ENCODE data around the gene EXD3. TPM values are rescaled to one million over a fixed set of nuclear protein-coding genes. Genes with fewer than 3 reads are reported as not detected.

The EXD3 gene
- total and polyA plus RNA-seq, 2 donors = 7.5 to 12.0 TPM

- Histone ChIP-seq H3K4me3 (ENCODE audit: low read depth, low read length) (no peak overlapping the region), H3K36me3 (ENCODE audit: insufficient read depth) (no peaks in the 10 kb centered on the region)
- 96% methylated on average over 20 of the region's 20 CpGs for WGBS
Measured at GRCh38 chr9:137397675-137398423, 25.1 kb downstream of the EXD3 start.

DNA sequence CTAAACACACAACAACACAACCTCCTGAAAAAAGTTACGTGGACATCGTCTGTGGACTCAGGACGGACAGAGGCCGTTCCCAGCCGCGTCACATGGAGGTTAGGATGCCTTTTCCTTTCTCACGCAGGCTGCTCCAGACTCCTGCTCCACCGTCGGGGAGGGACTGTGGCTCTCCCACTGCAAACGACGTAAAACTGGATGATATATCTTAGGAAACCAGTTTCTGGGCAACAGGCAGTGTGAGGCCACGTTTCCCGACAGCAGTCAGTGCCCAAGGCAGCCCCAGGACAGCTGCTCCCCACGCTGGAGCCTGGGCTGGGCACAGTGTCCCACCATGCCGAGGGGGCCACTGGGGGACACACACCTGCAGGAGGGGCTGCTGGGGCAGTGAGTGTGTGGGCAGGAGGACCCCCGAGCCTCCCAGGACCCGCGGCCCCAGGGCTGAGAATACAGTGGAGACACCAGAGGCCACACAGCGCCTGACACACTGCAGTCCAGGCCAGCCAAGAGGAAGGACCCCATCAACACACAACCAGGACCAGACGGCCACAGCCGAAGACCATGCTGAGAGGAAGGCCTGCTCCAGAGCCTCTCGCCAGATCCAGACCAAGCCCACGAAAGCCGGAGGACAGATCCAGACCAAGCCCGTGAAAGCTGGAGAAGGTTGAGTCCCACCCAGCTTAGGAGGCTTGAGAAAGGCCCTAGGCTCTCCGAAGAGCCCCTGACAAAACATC is 26.2 kb downstream of the EXD3 start:
- DNase-seq (ENCODE audit: extremely low spot score) = no peak
- Histone ChIP-seq H3K4me3 (ENCODE audit: low read depth, low read length) (no peak overlapping the region), H3K27ac (ENCODE audit: low read depth) (no peak overlapping the region), H3K4me1 (ENCODE audit: insufficient read depth) (no peaks in the 10 kb centered on the region), H3K36me3 (ENCODE audit: insufficient read depth) (no peaks in the 10 kb centered on the region)
- 93% methylated on average over 26 of the region's 26 CpGs for WGBS

More at GRCh38 chr9:137397675-137398423, 25.1 kb downstream of the EXD3 start:
- no peak for DNase-seq (ENCODE audit: extremely low spot score)
- Histone ChIP-seq H3K4me1 (ENCODE audit: insufficient read depth) (no peaks in the 10 kb centered on the region), H3K27ac (ENCODE audit: low read depth) (no peak overlapping the region)

GRCh38 chr9:137396227-137396626 is 26.7 kb downstream of the EXD3 start:
- no peaks in the 10 kb centered on the region for H3K4me1 ChIP-seq (ENCODE audit: insufficient read depth)
- H3K27ac ChIP-seq (ENCODE audit: low read depth) = no peak overlapping the region
- DNase-seq (ENCODE audit: extremely low spot score) = no peak
- H3K4me3 ChIP-seq (ENCODE audit: low read depth, low read length) = no peak overlapping the region
- no peaks in the 10 kb centered on the region for H3K36me3 ChIP-seq (ENCODE audit: insufficient read depth)
- WGBS = 91% methylated on average over 15 of the region's 15 CpGs

DNA sequence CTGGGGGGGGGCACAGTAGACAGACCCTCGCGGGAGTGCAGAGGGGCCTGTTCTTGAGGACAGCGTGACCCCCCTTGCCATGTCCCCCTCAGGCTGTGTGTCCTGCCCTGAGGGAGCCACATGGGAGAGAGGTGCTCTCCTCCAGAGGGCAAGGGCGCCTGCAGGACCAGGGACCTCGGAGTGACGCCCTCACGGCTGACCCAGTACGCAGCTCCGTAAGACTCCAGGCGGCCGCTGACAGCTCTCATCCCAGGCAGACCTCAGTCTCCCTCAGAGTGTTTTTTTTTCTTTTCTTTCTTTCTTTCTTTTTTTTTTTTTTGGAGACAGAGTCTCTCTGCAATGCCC is 27.3 kb downstream of the EXD3 start:
- no peak overlapping the region for H3K27ac ChIP-seq (ENCODE audit: low read depth)
- 81% methylated on average over 11 of the region's 11 CpGs for WGBS
- no peaks in the 10 kb centered on the region for H3K36me3 ChIP-seq (ENCODE audit: insufficient read depth)
- H3K4me1 ChIP-seq (ENCODE audit: insufficient read depth) = no peaks in the 10 kb centered on the region
- no peak overlapping the region for H3K4me3 ChIP-seq (ENCODE audit: low read depth, low read length)
- no peak for DNase-seq (ENCODE audit: extremely low spot score)

DNA sequence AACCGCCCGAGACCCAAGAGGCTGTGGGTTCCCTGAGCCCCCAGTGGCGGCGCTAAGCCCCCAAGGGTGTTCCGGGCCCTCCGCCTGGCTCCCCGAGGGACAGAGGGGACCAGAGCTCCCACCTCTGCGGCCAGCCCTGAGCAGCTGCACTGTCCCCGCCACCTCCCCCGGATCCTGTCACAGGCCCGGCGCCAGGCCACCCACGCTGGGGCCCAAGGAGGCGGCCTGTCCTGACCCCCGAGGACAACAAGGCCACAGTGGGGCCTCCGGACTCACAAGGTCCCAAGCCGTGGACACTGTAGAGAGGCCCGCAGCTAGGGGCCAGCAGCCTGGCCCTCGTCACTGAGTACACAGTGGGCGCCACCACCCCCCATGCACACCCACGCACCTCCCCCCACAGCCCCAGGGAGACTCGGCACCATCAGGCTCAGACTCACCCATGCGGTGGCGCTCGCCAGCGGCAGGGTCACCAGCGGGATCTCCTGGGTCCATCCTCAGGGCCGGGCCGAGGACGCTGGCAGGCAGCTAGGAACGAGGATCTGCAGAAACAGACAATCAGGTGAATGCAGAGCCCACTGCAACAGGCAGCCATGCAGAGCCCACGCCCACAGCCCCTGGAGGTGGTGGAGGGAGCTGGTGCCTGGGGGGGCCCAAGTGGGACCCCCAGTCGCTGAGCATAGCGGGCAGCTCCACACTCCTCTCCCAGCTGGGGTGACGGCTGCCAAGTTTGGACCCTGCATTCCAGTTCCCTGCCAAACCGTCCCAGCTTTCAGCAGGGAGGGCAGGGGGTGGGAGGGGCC is 27.9 kb downstream of the EXD3 start:
- H3K4me1 ChIP-seq (ENCODE audit: insufficient read depth) = no peaks in the 10 kb centered on the region
- 87% methylated on average over 36 of the region's 36 CpGs for WGBS
- no peak overlapping the region for H3K27ac ChIP-seq (ENCODE audit: low read depth)
- no peak overlapping the region for H3K4me3 ChIP-seq (ENCODE audit: low read depth, low read length)
- no peaks in the 10 kb centered on the region for H3K36me3 ChIP-seq (ENCODE audit: insufficient read depth)
- DNase-seq (ENCODE audit: extremely low spot score) = no peak

DNA sequence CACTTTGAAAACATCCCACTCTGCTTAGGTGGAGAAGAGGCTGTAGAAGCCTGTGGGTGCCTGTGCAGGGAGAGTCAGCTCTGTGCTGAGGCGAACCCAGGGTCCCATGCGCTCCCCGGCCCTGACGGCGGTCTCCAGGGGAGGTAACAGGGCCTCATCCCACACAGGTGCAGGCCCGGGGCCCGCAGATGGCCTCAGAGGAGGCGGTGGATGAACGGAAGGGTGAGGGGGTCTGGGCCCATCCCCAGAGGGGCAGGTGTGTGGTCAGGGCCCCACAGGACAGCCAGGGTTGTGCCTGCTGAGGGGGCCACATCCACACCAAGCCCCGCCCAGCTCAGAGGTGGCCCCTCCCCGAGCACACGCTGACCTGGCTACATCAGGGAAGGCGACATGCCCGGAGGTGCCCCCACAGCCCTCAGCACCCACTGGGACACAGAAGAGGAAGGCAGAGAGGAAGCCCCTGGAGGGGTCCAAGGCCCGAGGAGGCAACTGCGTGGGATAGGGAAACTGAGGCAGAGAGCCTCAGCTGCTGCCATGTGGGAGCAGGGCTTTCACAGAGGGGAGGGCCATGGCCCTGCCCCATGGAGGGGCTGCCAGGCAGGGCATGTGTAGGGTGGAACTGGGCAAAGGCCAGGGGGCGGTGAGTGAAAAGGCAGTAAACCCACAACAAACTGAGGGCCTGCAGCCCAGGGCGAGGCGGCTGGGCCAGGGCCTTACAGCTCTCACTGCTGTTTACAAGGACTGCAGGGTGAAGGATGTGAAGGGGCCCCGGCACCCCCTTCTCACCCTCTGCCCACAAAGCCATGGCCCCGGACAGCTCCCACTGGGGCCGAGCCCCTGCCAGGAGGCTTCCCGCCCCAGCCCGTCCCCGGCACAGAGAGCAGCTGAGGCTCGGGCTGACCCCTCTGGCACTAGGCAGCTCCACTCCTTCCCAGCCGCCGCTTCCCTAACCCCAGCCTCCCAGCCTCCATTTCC is 29.5 kb downstream of the EXD3 start:
- WGBS = 95% methylated on average over 28 of the region's 28 CpGs
- Histone ChIP-seq H3K36me3 (ENCODE audit: insufficient read depth) (no peaks in the 10 kb centered on the region), H3K4me3 (ENCODE audit: low read depth, low read length) (no peak overlapping the region), H3K4me1 (ENCODE audit: insufficient read depth) (no peaks in the 10 kb centered on the region), H3K27ac (ENCODE audit: low read depth) (no peak overlapping the region)
- no peak for DNase-seq (ENCODE audit: extremely low spot score)

DNA sequence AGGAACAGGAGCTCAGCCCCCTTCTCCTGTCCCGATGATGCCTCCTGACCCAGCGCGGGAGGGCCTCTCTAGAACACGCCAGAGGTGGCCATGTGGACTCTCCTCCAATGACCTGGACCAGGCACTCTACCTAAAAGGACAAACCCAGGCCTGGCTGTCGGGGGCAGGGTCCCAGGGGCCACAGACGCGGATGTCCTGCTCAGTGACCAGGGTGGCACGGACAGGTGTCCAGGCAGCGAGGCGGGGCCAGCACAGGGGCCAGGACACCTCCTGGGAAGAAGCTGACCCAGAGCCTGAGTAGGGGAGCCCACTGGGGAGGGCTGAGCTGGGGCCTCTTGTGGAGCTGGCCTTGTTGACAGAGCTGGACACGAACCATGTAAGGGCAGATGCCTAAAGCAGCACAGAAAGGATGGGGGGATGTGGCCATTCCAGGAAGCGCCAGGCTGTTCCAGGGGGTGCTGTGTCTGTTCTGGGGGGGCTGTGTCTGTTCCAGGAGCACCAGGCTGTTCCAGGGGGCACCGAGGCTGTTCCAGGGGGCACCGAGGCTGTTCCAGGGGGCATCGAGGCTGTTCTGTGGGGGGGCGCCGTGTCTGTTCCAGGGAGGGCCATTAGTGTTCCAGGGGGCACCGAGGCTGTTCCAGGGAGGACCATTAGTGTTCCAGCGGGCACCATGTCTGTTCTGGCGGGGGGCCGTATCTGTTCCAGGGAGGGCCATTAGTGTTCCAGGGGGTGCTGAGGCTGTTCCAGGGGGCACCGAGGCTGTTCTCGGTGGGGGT is 30.5 kb downstream of the EXD3 start:
- no peak for DNase-seq (ENCODE audit: extremely low spot score)
- WGBS = 95% methylated on average over 23 of the region's 23 CpGs
- Histone ChIP-seq H3K4me1 (ENCODE audit: insufficient read depth) (no peaks in the 10 kb centered on the region), H3K36me3 (ENCODE audit: insufficient read depth) (no peaks in the 10 kb centered on the region), H3K4me3 (ENCODE audit: low read depth, low read length) (no peak overlapping the region), H3K27ac (ENCODE audit: low read depth) (no peak overlapping the region)

- Histone ChIP-seq H3K4me1 (ENCODE audit: insufficient read depth) (no peaks in the 10 kb centered on the region), H3K27ac (ENCODE audit: low read depth) (no peak overlapping the region), H3K36me3 (ENCODE audit: insufficient read depth) (no peaks in the 10 kb centered on the region), H3K4me3 (ENCODE audit: low read depth, low read length) (no peak overlapping the region)
- DNase-seq (ENCODE audit: extremely low spot score) = no peak
- WGBS = 73% methylated on average over 22 of the region's 22 CpGs
Measured at GRCh38 chr9:137391411-137391754, 31.6 kb downstream of the EXD3 start.

DNA sequence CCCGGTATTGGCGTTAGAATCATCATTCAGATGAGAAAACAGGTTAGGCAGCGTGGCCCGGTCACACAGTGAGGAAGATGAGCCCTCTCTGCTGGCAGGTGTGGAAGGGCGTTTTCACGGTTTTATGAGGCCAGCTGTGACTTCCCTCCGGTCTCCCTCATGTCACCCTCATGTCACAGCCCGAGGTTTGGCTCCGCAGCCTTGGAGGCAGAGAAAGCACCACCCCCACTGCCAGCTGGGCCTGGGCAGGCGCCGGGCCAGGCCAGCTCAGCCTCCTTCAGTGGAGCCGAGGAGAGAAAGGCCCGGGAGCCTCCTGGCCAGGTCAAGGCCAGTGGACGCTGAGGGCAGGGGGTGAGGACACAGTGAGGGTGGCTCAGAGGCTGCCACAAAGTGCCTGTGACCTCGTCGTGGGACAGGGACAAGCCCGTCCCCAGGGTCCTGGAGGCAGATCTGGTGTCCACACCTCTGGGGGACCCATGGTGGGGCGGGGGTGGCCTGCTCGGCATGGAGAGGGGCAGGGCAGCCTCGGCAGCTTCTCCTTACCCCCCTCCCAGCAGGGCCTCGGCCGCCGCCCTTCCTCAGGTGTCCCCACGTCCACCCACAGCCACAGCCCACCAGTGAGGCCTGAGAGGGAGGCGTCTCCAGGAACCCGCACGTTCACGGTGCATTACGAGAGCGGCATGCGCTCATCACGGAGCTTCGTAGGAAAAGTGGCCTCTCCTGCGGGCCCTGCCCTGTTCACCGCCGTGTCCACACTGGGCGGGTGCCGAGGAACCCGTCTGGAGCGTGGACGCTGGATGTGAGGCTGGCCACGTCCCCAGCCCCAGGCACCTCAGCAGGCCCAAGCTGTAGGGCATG is 32.2 kb downstream of the EXD3 start:
- Histone ChIP-seq H3K4me3 (ENCODE audit: low read depth, low read length) (no peak overlapping the region), H3K4me1 (ENCODE audit: insufficient read depth) (no peaks in the 10 kb centered on the region), H3K27ac (ENCODE audit: low read depth) (no peak overlapping the region), H3K36me3 (ENCODE audit: insufficient read depth) (no peaks in the 10 kb centered on the region)
- no peak for DNase-seq (ENCODE audit: extremely low spot score)
- 77% methylated on average over 42 of the region's 42 CpGs for WGBS

DNA sequence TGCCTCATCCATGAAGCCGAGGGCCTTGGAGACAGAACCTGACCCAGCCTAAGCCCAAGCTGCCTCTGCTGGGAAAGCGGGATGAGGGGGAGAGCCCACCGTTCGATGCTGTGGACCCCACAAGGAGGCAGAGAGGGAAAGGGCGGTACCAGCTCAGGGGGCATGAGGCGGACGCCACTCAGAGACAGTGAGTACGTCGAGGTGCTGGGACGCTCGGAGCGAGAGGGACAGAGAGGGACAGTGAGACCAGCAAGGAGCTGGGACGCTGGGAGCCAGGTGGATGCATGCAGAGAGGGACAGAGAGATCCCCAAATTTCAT is 33.6 kb downstream of the EXD3 start:
- WGBS = 96% methylated on average over 13 of the region's 13 CpGs

GRCh38 chr9:137388589-137389427 is 34.2 kb downstream of the EXD3 start:
- no peak for DNase-seq (ENCODE audit: extremely low spot score)
- Histone ChIP-seq H3K4me1 (ENCODE audit: insufficient read depth) (no peaks in the 10 kb centered on the region), H3K36me3 (ENCODE audit: insufficient read depth) (no peaks in the 10 kb centered on the region), H3K27ac (ENCODE audit: low read depth) (no peak overlapping the region), H3K4me3 (ENCODE audit: low read depth, low read length) (no peak overlapping the region)
- WGBS = 85% methylated on average over 47 of the region's 47 CpGs

More for the DNA sequence above, 33.6 kb downstream of the EXD3 start:
- no peaks in the 10 kb centered on the region for H3K4me1 ChIP-seq (ENCODE audit: insufficient read depth)
- H3K27ac ChIP-seq (ENCODE audit: low read depth) = no peak overlapping the region
- no peaks in the 10 kb centered on the region for H3K36me3 ChIP-seq (ENCODE audit: insufficient read depth)
- no peak for DNase-seq (ENCODE audit: extremely low spot score)
- no peak overlapping the region for H3K4me3 ChIP-seq (ENCODE audit: low read depth, low read length)

Data from urinary bladder (tissue), 4 donors.